Lower leg skin (tissue), 4 donors: ENCODE results near the gene PARD6G. TPM values are rescaled to one million over a fixed set of nuclear protein-coding genes. Genes with fewer than 3 reads are reported as not detected.

Experiments
- DNase-seq, 2 donors: peaks; one replicate each; pipeline ENCODE4 v3.0.0-alpha.2; 2019; ENCODE audit warnings: low spot score in 2 of 2
- H3K4me3 ChIP-seq: fragments of 200-600 bp; sonication (generic); 2 replicates; pipeline ENCODE4 v1.5.1; 2017; ENCODE audit warnings: mild to moderate bottlenecking, low read depth; ENCODE audit not compliant: poor library complexity, severe bottlenecking
- POLR2A ChIP-seq, 2 donors: fragments of 450-650 bp; IDR thresholded peaks; one replicate each; pipeline ENCODE4 v1.6.1; 2016 to 2017; ENCODE audit warnings: antibody characterized with exemption in 2 of 2, mild to moderate bottlenecking in 1 of 2, moderate library complexity in 1 of 2
- WGBS, 2 donors: methylation state at CpG; one replicate each; pipeline ENCODE4 v1.1.5; 2018; 5-methylcytosine and 5-hydroxymethylcytosine counted together
- intact Hi-C: fragments of 100-400 bp; cut with DNase I; formaldehyde crosslinking; loops from one replicate; pipeline ENCODE4 v1.15.0; 2023; ENCODE audit warnings: low total_unique reads
- total RNA-seq, 4 donors: library from RNA; depleted of rRNA; stranded (reverse); fragments of >200 nt; gene quantifications; one replicate each; pipeline ENCODE4 v1.1.0, GENCODE V29; 2016
- TF ChIP-seq, protein P1 (sequence below), 3 donors: fragments of 450-650 bp; IDR thresholded peaks; one replicate each; pipeline ENCODE4 v1.5.1; 2016; ENCODE audit warnings: antibody characterized with exemption in 3 of 3, mild to moderate bottlenecking in 3 of 3, moderate library complexity in 2 of 3

Gene PARD6G
- total RNA-seq, 4 donors from 2014 or later = 89.6 to 122 (median 101) TPM

- WGBS, 2 donors = 90 to 94% methylated on average over 4 of the region's 4 CpGs
- no peak for DNase-seq
- H3K4me3 ChIP-seq = no peak overlapping the region
- intact Hi-C loops = no loop called here
- no peak for TF ChIP-seq POLR2A (IDR thresholded peaks at IDR 0.05)
- TF ChIP-seq, protein P1, sequence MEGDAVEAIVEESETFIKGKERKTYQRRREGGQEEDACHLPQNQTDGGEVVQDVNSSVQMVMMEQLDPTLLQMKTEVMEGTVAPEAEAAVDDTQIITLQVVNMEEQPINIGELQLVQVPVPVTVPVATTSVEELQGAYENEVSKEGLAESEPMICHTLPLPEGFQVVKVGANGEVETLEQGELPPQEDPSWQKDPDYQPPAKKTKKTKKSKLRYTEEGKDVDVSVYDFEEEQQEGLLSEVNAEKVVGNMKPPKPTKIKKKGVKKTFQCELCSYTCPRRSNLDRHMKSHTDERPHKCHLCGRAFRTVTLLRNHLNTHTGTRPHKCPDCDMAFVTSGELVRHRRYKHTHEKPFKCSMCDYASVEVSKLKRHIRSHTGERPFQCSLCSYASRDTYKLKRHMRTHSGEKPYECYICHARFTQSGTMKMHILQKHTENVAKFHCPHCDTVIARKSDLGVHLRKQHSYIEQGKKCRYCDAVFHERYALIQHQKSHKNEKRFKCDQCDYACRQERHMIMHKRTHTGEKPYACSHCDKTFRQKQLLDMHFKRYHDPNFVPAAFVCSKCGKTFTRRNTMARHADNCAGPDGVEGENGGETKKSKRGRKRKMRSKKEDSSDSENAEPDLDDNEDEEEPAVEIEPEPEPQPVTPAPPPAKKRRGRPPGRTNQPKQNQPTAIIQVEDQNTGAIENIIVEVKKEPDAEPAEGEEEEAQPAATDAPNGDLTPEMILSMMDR (IDR thresholded peaks at IDR 0.05) = no peak
Measured at GRCh38 chr18:80115035-80115434, 132.3 kb downstream of the PARD6G start.

DNA sequence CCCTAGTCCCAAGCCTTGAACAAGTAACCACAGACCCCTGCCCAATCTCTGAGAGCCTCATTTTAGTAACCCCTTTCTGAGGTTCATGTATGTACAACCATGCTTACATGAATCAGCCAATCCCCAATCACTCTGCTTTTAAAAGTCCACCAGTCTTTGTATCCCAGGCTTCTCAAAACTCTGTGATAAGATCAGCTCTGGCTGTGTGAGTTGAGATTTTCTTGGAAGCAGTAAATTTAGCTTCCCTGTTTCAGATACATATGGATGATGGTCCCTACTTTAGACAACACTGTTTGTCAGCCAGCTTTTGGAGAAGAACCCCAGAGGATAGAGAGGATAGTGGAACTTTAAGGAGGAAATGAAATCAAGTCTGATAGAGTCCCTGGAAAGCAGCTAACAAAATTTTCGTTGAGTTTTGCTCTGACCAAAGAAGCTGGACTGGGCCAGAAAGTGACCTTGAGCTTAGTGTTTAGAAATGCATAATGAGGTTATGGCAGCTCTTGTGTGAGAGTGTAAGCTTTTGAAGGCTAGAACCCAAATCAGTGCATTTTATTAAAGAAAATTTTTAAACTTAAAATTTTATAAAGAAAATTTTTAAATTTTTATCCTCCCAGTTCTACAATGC is 134.6 kb downstream of the PARD6G start:
- no peak overlapping the region for H3K4me3 ChIP-seq
- WGBS, 2 donors = 39 to 42% methylated on average over 1 of the region's 1 CpG
- intact Hi-C loops = no loop called here
- no peak for DNase-seq
- no peak for TF ChIP-seq POLR2A (IDR thresholded peaks at IDR 0.05)
- TF ChIP-seq, protein P1 (IDR thresholded peaks at IDR 0.05) = no peak

- peak overlapping the region; percentile 74 for H3K4me3 ChIP-seq
- TF ChIP-seq POLR2A (IDR thresholded peaks at IDR 0.05) = no peak
- TF ChIP-seq, protein P1 (IDR thresholded peaks at IDR 0.05) = no peak
- 1 to 2% methylated on average over 22 to 34 of the region's 34 CpGs for WGBS, 2 donors
- intact Hi-C loops = no loop called here
- peak in 1 of 2 donors; percentile 92 for DNase-seq
Measured at GRCh38 chr18:80109676-80110078, 137.6 kb downstream of the PARD6G start.

DNA sequence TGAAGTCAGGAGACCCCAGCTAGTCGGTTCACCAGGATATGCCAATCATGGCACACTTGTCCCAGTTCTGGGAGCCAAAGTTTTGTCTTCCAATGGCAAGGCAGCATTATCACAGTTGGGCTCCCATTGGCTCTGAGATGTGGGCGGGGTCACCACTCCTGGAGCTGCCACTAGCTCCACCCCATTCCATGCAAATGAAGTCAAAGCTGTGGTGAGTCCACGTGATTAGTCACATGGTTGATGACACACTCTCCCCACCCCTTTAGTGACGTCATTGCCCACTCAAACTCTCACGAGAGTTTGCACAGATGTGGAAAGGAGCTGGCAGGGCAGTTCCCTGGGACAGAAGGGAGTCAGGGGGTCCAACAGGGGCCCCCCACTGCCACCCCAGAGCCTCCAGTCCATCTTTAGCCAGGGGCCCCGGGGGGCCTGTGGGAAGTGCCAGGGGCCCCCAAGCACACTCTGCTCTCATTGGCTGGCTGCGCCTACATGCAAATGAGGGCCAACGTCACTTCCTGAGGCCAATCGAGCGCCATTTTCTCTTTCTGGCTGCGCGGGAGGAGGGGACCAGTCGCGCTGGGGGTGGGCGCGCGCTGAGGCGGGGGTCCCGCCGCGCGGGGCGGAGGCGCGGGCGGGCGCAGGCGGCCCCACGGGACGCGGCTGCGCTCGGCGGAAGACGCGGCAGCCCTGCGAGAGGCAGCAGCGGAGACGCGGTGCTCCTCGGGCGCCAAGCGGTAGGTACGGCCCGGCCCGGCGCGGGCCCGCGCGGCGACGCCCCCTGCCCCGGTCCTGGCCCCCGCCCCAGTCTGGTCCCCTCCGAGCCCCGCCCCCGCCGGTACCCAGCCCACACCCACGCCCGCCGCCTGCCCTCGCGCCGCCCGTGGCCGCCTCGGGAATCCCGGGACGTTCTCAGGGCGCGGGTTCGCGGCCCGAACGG is 138.3 kb downstream of the PARD6G start, which contains the start of gene ADNP2:
ADNP2 (plus strand) TSS at position 524 of the 937 bp plus-strand sequence. CDS start 8,281 bp downstream, outside the sequence.
- no peak for TF ChIP-seq POLR2A (IDR thresholded peaks at IDR 0.05)
- TF ChIP-seq, protein P1 (IDR thresholded peaks at IDR 0.05) = no peak
- intact Hi-C loops = no loop called here
- peak within 1 kb of the TSS; percentile 74 for H3K4me3 ChIP-seq
- DNase-seq = peak; percentile 85 to 96
- WGBS, 2 donors = 2 to 15% methylated on average over 8 to 52 of the region's 76 CpGs

DNA sequence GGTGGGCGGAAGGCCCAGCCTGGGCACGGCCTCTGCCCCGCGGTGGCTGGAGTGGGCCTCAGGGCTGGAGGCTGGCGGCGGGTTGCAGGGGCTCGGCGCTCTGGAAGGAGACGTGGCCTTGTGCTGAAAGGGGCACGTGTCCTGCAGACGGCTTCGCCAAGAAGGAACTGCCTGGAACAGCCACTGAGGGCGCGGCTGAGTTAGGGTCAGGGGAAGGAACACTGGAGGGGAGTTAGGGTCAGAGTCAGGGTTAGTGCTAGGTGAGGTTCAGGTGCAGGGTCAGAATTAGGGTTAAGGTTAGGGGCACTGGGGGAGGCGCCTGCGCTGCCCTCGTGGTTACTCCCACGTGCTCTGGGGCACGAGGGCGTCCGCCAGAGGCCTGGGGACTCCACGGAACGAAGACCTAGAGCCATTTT is 139.2 kb downstream of the PARD6G start:
- intact Hi-C loops = no loop called here
- WGBS, 2 donors = 85 to 87% methylated on average over 23 of the region's 23 CpGs
- no peak for DNase-seq
- TF ChIP-seq POLR2A (IDR thresholded peaks at IDR 0.05) = no peak
- TF ChIP-seq, protein P1 (IDR thresholded peaks at IDR 0.05) = no peak
- no peak overlapping the region for H3K4me3 ChIP-seq
